ENCODE measurements around the gene PPFIA3. TPM values are rescaled to one million over a fixed set of nuclear protein-coding genes. Genes with fewer than 3 reads are reported as not detected.

PPFIA3 gene
- polyA plus RNA-seq, 3 donors = 8.5 to 20.1 (median 8.9) TPM

GRCh38 chr19:49097453-49098288 lies 21.7 kb upstream of the PPFIA3 start:
- no peak overlapping the region for H3K27ac ChIP-seq (ENCODE audit: low read depth, low read length)
- WGBS, 3 donors = 35 to 65% (median 55%) methylated on average over 8 of the region's 8 CpGs

GRCh38 chr19:49098795-49099194 lies 20.5 kb upstream of the PPFIA3 start:
- 52 to 79% (median 72%) methylated on average over 4 of the region's 4 CpGs for WGBS, 3 donors

GRCh38 chr19:49101160-49101559 lies 18.2 kb upstream of the PPFIA3 start:
- WGBS, 3 donors = 83 to 90% (median 89%) methylated on average over 11 to 12 of the region's 12 CpGs
- H3K27ac ChIP-seq (ENCODE audit: low read depth, low read length) = no peak overlapping the region

More at GRCh38 chr19:49098795-49099194, 20.5 kb upstream of the PPFIA3 start:
- no peak overlapping the region for H3K27ac ChIP-seq (ENCODE audit: low read depth, low read length)

GRCh38 chr19:49102303-49102702 lies 17.0 kb upstream of the PPFIA3 start:
- no peak overlapping the region for H3K27ac ChIP-seq (ENCODE audit: low read depth, low read length)
- 88 to 94% (median 88%) methylated on average over 12 of the region's 12 CpGs for WGBS, 3 donors

GRCh38 chr19:49103331-49104085 lies 15.8 kb upstream of the PPFIA3 start:
- WGBS, 3 donors = 86 to 87% (median 86%) methylated on average over 31 to 33 of the region's 33 CpGs
- H3K27ac ChIP-seq (ENCODE audit: low read depth, low read length) = no peak overlapping the region

- H3K27ac ChIP-seq (ENCODE audit: low read depth, low read length) = no peak overlapping the region
- 80 to 83% (median 83%) methylated on average over 29 to 30 of the region's 30 CpGs for WGBS, 3 donors
These were observed 15.0 kb upstream of the PPFIA3 start for GRCh38 chr19:49104229-49104864.

GRCh38 chr19:49106648-49107135 lies 12.7 kb upstream of the PPFIA3 start:
- no peak overlapping the region for H3K27ac ChIP-seq (ENCODE audit: low read depth, low read length)
- WGBS, 3 donors = 57 to 66% (median 60%) methylated on average over 12 of the region's 12 CpGs

- 95% methylated on average over 93 of the region's 93 CpGs for WGBS, 3 donors
- no peak overlapping the region for H3K27ac ChIP-seq (ENCODE audit: low read depth, low read length)
These were observed 11.5 kb upstream of the PPFIA3 start for GRCh38 chr19:49107625-49108459.

- 80 to 82% (median 82%) methylated on average over 5 of the region's 5 CpGs for WGBS, 3 donors
These were observed 10.3 kb upstream of the PPFIA3 start for GRCh38 chr19:49109051-49109450.

GRCh38 chr19:49109569-49110233 lies 9.6 kb upstream of the PPFIA3 start:
- H3K27ac ChIP-seq (ENCODE audit: low read depth, low read length) = no peak overlapping the region
- WGBS, 3 donors = 72 to 89% (median 80%) methylated on average over 8 of the region's 8 CpGs

More at GRCh38 chr19:49109051-49109450, 10.3 kb upstream of the PPFIA3 start:
- no peak overlapping the region for H3K27ac ChIP-seq (ENCODE audit: low read depth, low read length)

- 43 to 50% (median 45%) methylated on average over 3 of the region's 3 CpGs for WGBS, 3 donors
- no peak overlapping the region for H3K27ac ChIP-seq (ENCODE audit: low read depth, low read length)
These were observed 8.8 kb upstream of the PPFIA3 start for GRCh38 chr19:49110567-49110966.

GRCh38 chr19:49111218-49111998 lies 7.9 kb upstream of the PPFIA3 start:
- 80 to 83% (median 81%) methylated on average over 11 of the region's 11 CpGs for WGBS, 3 donors
- H3K27ac ChIP-seq (ENCODE audit: low read depth, low read length) = no peak overlapping the region

GRCh38 chr19:49113762-49114629 lies 5.3 kb upstream of the PPFIA3 start, which contains the start of gene LIN7B:
TSS of gene LIN7B (plus strand) at chr19:49114370. CDS start at chr19:49114405, 35 bp downstream.
- H3K27ac ChIP-seq (ENCODE audit: low read depth, low read length) = no peak within 1 kb of the TSS
- WGBS, 3 donors = 1% methylated on average over 28 to 66 of the region's 66 CpGs

GRCh38 chr19:49114630-49115363 lies 4.5 kb upstream of the PPFIA3 start:
- 10 to 12% (median 11%) methylated on average over 39 to 68 of the region's 68 CpGs for WGBS, 3 donors
- H3K27ac ChIP-seq (ENCODE audit: low read depth, low read length) = no peak overlapping the region

- no peak overlapping the region for H3K27ac ChIP-seq (ENCODE audit: low read depth, low read length)
- 17 to 40% (median 32%) methylated on average over 1 of the region's 1 CpG for WGBS, 3 donors
These were observed 2.8 kb upstream of the PPFIA3 start for GRCh38 chr19:49116544-49116943.

Data from adipose tissue (tissue), 3 donors.